T-cell (primary cell): ENCODE measurements around the gene HSH2D. TPM values are rescaled to one million over a fixed set of nuclear protein-coding genes. Genes with fewer than 3 reads are reported as not detected.

ENCODE experiments used
- ATAC-seq, 4 experiments: fragments of 200-7000 bp in 3 of 4; fragments of 150-1000 bp in 1 of 4; cut with Tn5 transposase; replicated peaks in 1 of 4; 1 replicate in 3 of 4; 2 replicates in 1 of 4; pipeline ENCODE4 v1.10.0; 2021; ENCODE audit warnings: moderate library complexity in 3 of 4, mild to moderate bottlenecking in 2 of 4, moderate number of reproducible peaks in 1 of 4
- CTCF ChIA-PET, 2 donors: fragments of 300-600 bp; sonication (Branson Sonifier 250); formaldehyde crosslinking; loops; one replicate each; lab custom pipeline; 2022; ENCODE audit warnings: antibody characterized with exemption in 2 of 2; lab: Charles Lee
- POLR2A ChIA-PET, 2 donors: fragments of 300-600 bp; sonication (Branson Sonifier 250); formaldehyde crosslinking; loops; one replicate each; lab custom pipeline; 2022; ENCODE audit warnings: antibody characterized with exemption in 2 of 2; lab: Charles Lee
- DNase-seq, 35 experiments: peaks; one replicate each; pipeline versions ENCODE4 v3.0.0 to v3.0.0-alpha.2; 2013 to 2023
- H3K27ac ChIP-seq: one replicate; pipeline ENCODE4 v1.5.1; 2013; ENCODE audit warnings: low read length
- H3K27me3 ChIP-seq, 2 experiments: replicated peaks in 1 of 2; 1 replicate in 1 of 2; 2 replicates in 1 of 2; pipeline versions ENCODE4 v1.6.1 to v1.7.0; 2013; ENCODE audit warnings: low read length in 1 of 2, mixed read lengths in 1 of 2; ENCODE audit not compliant: control insufficient read depth in 2 of 2, insufficient read depth in 2 of 2; ENCODE audit errors: extremely low read depth in 1 of 2
- H3K36me3 ChIP-seq, 2 donors: 1 replicate in 1 of 2; 2 replicates in 1 of 2; pipeline versions ENCODE4 v1.6.1 to v1.7.0; 2013; ENCODE audit warnings: low read length in 1 of 2; ENCODE audit not compliant: control insufficient read depth in 2 of 2, insufficient read depth in 1 of 2; ENCODE audit errors: extremely low read depth in 1 of 2
- H3K4me1 ChIP-seq, 2 experiments: 1 replicate in 1 of 2; 2 replicates in 1 of 2; pipeline versions ENCODE4 v1.6.1 to v1.7.0; 2013; ENCODE audit warnings: low read length in 2 of 2, mixed read lengths in 1 of 2; ENCODE audit not compliant: insufficient read depth in 2 of 2, control insufficient read depth in 1 of 2; ENCODE audit errors: extremely low read depth in 1 of 2
- H3K4me3 ChIP-seq, 2 donors: 1 replicate in 1 of 2; 2 replicates in 1 of 2; pipeline versions ENCODE4 v1.5.1 to v1.7.0; 2013; ENCODE audit warnings: mild to moderate bottlenecking in 2 of 2, low read length in 1 of 2, moderate library complexity in 1 of 2; ENCODE audit not compliant: control insufficient read depth in 1 of 2; ENCODE audit errors: extremely low read depth in 1 of 2
- H3K9me3 ChIP-seq: 2 replicates; pipeline ENCODE4 v1.7.0; 2013
- H3K27ac Mint-ChIP-seq, 2 donors: one replicate each; pipeline ENCODE4 v1.8.0; 2020 to 2021; ENCODE audit warnings: mild to moderate bottlenecking in 2 of 2, mixed read lengths in 2 of 2
- H3K27me3 Mint-ChIP-seq, 2 donors: one replicate each; pipeline ENCODE4 v1.8.0; 2021 to 2022; ENCODE audit warnings: mixed read lengths in 2 of 2
- H3K36me3 Mint-ChIP-seq: one replicate; pipeline ENCODE4 v1.8.0; 2021; ENCODE audit warnings: mixed read lengths
- H3K4me1 Mint-ChIP-seq, 3 donors: one replicate each; pipeline ENCODE4 v1.8.0; 2020 to 2022; ENCODE audit warnings: mixed read lengths in 3 of 3, mild to moderate bottlenecking in 1 of 3
- H3K4me3 Mint-ChIP-seq, 3 donors: one replicate each; pipeline ENCODE4 v1.8.0; 2020 to 2022; ENCODE audit warnings: mild to moderate bottlenecking in 3 of 3, mixed read lengths in 3 of 3, moderate library complexity in 3 of 3
- H3K9me3 Mint-ChIP-seq, 3 donors: one replicate each; pipeline ENCODE4 v1.8.0; 2020 to 2022; ENCODE audit warnings: mixed read lengths in 3 of 3
- WGBS: methylation state at CpG from one replicate; pipeline ENCODE4 v1.1.5; 2013; ENCODE audit warnings: missing lambda C conversion rate; ENCODE audit not compliant: insufficient coverage; 5-methylcytosine and 5-hydroxymethylcytosine counted together
- total RNA-seq, 35 experiments: library from RNA in 6 of 35; stranded (reverse) in 6 of 35; fragments of 120-200 nt in 1 of 35; gene quantifications; one replicate each; pipeline versions ENCODE4 v1.2.1 to v1.2.4 and lab custom pipeline; 2013 to 2026

HSH2D gene
- total RNA-seq, 5 donors from 2014 or later (not counting 1 experiment from before 2014, with no cell fraction given): 23.5 to 37.0 (median 28.5) TPM

GRCh38 chr19:16125737-16126495 is 17.6 kb upstream of the HSH2D start:
- ChIA-PET CTCF (interaction anchor here in 1 of 2 donors (0.6 kb wide), 2 partner anchors 39 to 1064 kb away, joined by 3 to 4 read pairs; no protein-coding TSS in a partner anchor), POLR2A (interaction anchor here in 1 of 2 donors (0.5 kb wide), 1 partner anchor 710 kb away, joined by 4 read pairs; no protein-coding TSS in a partner anchor)
- H3K27ac Mint-ChIP-seq: no peak overlapping the region
- Histone ChIP-seq H3K4me1 (peaks cover 0 to 8% of the 10 kb centered on the region in 2 experiments), H3K4me3 (no peak overlapping the region), H3K27ac (no peak overlapping the region), H3K9me3 (no peaks in the 10 kb centered on the region), H3K36me3 (peaks cover 73 to 100% of the 10 kb centered on the region in 2 donors), H3K27me3 (no peaks in the 10 kb centered on the region)
- no peaks in the 10 kb centered on the region for H3K4me1 Mint-ChIP-seq
- 84% methylated on average over 6 of the region's 10 CpGs for WGBS
- H3K27me3 Mint-ChIP-seq: no peaks in the 10 kb centered on the region
- no peak overlapping the region for H3K4me3 Mint-ChIP-seq
- ATAC-seq: no peak
- H3K36me3 Mint-ChIP-seq: peaks cover 41% of the 10 kb centered on the region
- no peaks in the 10 kb centered on the region for H3K9me3 Mint-ChIP-seq
- DNase-seq: no peak

- H3K36me3 Mint-ChIP-seq: peaks cover 45% of the 10 kb centered on the region
- H3K4me1 Mint-ChIP-seq: peaks cover 0 to 2% (median 0%) of the 10 kb centered on the region in 3 donors
- Histone ChIP-seq H3K27ac (no peak overlapping the region), H3K36me3 (peaks cover 64 to 97% of the 10 kb centered on the region in 2 donors), H3K4me1 (peaks cover 0 to 5% of the 10 kb centered on the region in 2 experiments), H3K27me3 (no peaks in the 10 kb centered on the region), H3K4me3 (no peak overlapping the region), H3K9me3 (no peaks in the 10 kb centered on the region)
- H3K27ac Mint-ChIP-seq: no peak overlapping the region
- ChIA-PET POLR2A (no interaction called here), CTCF (no interaction called here)
- no peak for ATAC-seq
- no peak for DNase-seq
- H3K4me3 Mint-ChIP-seq: no peak overlapping the region
- WGBS: 92% methylated on average over 2 of the region's 11 CpGs
- H3K9me3 Mint-ChIP-seq: peaks cover 0 to 10% (median 0%) of the 10 kb centered on the region in 3 donors
- H3K27me3 Mint-ChIP-seq: no peaks in the 10 kb centered on the region
These were observed 16.4 kb upstream of the HSH2D start for GRCh38 chr19:16127080-16127479.

- Histone ChIP-seq H3K27ac (no peak overlapping the region), H3K4me3 (no peak overlapping the region), H3K4me1 (peaks cover 0 to 5% of the 10 kb centered on the region in 2 experiments), H3K9me3 (no peaks in the 10 kb centered on the region), H3K27me3 (no peaks in the 10 kb centered on the region), H3K36me3 (peaks cover 63 to 97% of the 10 kb centered on the region in 2 donors)
- Mint-ChIP-seq H3K27me3 (no peaks in the 10 kb centered on the region), H3K4me3 (no peak overlapping the region), H3K9me3 (peaks cover 0 to 10% (median 0%) of the 10 kb centered on the region in 3 donors), H3K4me1 (peaks cover 0 to 2% (median 0%) of the 10 kb centered on the region in 3 donors), H3K27ac (no peak overlapping the region), H3K36me3 (peaks cover 52% of the 10 kb centered on the region)
- DNase-seq (no peak), ATAC-seq (no peak)
- POLR2A ChIA-PET: no interaction called here
- 94% methylated on average over 19 of the region's 21 CpGs for WGBS
- CTCF ChIA-PET: no interaction called here
These were observed 15.6 kb upstream of the HSH2D start for GRCh38 chr19:16127776-16128371.

GRCh38 chr19:16131648-16132047 is 11.8 kb upstream of the HSH2D start:
- Mint-ChIP-seq H3K27me3 (no peaks in the 10 kb centered on the region), H3K4me1 (peaks cover 0 to 7% (median 0%) of the 10 kb centered on the region in 3 donors), H3K36me3 (peaks cover 60% of the 10 kb centered on the region), H3K9me3 (peaks cover 0 to 10% (median 0%) of the 10 kb centered on the region in 3 donors), H3K27ac (peak overlapping the region in 1 of 2 donors; percentile 34), H3K4me3 (no peak overlapping the region)
- Histone ChIP-seq H3K4me3 (no peak overlapping the region), H3K9me3 (no peaks in the 10 kb centered on the region), H3K27me3 (no peaks in the 10 kb centered on the region), H3K27ac (no peak overlapping the region), H3K36me3 (peaks cover 36 to 66% of the 10 kb centered on the region in 2 donors), H3K4me1 (peaks cover 0 to 9% of the 10 kb centered on the region in 2 experiments)
- ATAC-seq: no peak
- 100% methylated on average over 3 of the region's 3 CpGs for WGBS
- ChIA-PET POLR2A (no interaction called here), CTCF (no interaction called here)
- DNase-seq: no peak

- Mint-ChIP-seq H3K4me1 (peaks cover 0 to 12% (median 0%) of the 10 kb centered on the region in 3 donors), H3K27ac (peak overlapping the region; percentile 36 to 48), H3K36me3 (peaks cover 53% of the 10 kb centered on the region), H3K9me3 (peaks cover 0 to 10% (median 0%) of the 10 kb centered on the region in 3 donors), H3K27me3 (no peaks in the 10 kb centered on the region), H3K4me3 (no peak overlapping the region)
- Histone ChIP-seq H3K4me3 (no peak overlapping the region), H3K9me3 (no peaks in the 10 kb centered on the region), H3K4me1 (peaks cover 0 to 15% of the 10 kb centered on the region in 2 experiments), H3K27ac (no peak overlapping the region), H3K36me3 (peaks cover 20 to 44% of the 10 kb centered on the region in 2 donors), H3K27me3 (no peaks in the 10 kb centered on the region)
- ATAC-seq: no peak
- no peak for DNase-seq
- ChIA-PET POLR2A (interaction anchor here in 1 of 2 donors (0.6 kb wide), 1 partner anchor 14 kb away, joined by 3 read pairs; no protein-coding TSS in a partner anchor), CTCF (no interaction called here)
- WGBS: 92% methylated on average over 4 of the region's 4 CpGs
These were observed 9.7 kb upstream of the HSH2D start for GRCh38 chr19:16133818-16134217.

- ATAC-seq (no peak), DNase-seq (no peak)
- ChIA-PET CTCF (interaction anchor here in 1 of 2 donors (0.6 kb wide), 1 partner anchor 54 kb away, joined by 3 read pairs; no protein-coding TSS in a partner anchor), POLR2A (interaction anchor here in 1 of 2 donors (0.6 kb wide), 1 partner anchor 13 kb away, joined by 3 read pairs; no protein-coding TSS in a partner anchor)
- H3K27me3 ChIP-seq: no peaks in the 10 kb centered on the region
- H3K4me1 ChIP-seq: peaks cover 0 to 21% of the 10 kb centered on the region in 2 experiments
- H3K4me3 ChIP-seq: no peak overlapping the region
- H3K36me3 Mint-ChIP-seq: peaks cover 47% of the 10 kb centered on the region
- peaks cover 16 to 37% of the 10 kb centered on the region in 2 donors for H3K36me3 ChIP-seq
- H3K4me3 Mint-ChIP-seq: no peak overlapping the region
- no peak overlapping the region for H3K27ac ChIP-seq
- peaks cover 0 to 10% (median 0%) of the 10 kb centered on the region in 3 donors for H3K9me3 Mint-ChIP-seq
- no peaks in the 10 kb centered on the region for H3K9me3 ChIP-seq
- peaks cover 0 to 19% (median 0%) of the 10 kb centered on the region in 3 donors for H3K4me1 Mint-ChIP-seq
- H3K27ac Mint-ChIP-seq: peak overlapping the region; percentile 36 to 48
- H3K27me3 Mint-ChIP-seq: no peaks in the 10 kb centered on the region
- 47% methylated on average over 6 of the region's 7 CpGs for WGBS
These were observed 9.0 kb upstream of the HSH2D start for GRCh38 chr19:16134510-16134909.
